ENCODE data around the gene HES5. TPM values are rescaled to one million over a fixed set of nuclear protein-coding genes. Genes with fewer than 3 reads are reported as not detected.

Gene HES5
- total and polyA plus RNA-seq, 2 donors (not counting 1 experiment from before 2014, with no cell fraction given) = not detected

DNA sequence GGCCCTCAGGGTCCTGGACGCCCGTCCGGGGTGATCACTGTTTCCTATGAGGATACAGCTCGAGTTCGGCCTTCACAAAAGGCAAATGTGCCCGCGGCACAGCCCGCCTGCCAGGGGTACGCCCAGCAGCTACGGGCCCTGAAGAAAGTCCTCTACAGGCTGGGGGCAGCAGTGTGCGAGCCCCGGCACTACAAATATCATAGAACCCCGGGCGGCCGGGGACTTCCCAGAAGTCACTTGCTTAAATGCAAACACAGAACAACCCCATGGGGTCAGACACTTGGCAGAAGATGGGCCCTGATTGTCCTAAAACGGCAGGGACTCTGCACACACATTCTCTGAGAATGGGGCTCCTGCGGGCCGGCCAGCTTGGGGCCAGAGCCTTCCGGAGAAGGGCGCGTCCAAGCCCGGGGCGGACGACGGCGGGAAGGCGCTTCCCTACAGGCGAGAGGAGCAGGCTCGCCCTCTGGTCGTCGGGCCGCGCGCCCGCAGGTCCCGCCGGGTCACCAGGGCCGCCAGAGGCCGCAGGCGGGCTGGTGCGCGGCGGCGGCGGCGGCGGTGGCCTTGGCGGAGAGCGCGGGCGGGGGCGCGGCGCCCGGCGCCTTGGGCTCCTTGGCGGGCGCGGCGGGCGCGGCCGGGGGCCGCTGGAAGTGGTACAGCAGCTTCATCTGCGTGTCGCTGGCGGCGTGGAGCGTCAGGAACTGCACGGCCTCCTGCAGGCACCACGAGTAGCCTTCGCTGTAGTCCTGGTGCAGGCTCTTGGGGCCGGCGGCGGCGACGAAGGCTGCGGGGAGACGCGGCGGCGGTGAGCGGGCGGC, 888 bp downstream of the HES5 start:
- TF ChIP-seq EZH2 (IDR thresholded peaks at IDR 0.05; ENCODE audit: low read length, missing control alignments) = no peak
- TF ChIP-seq, protein P1, sequence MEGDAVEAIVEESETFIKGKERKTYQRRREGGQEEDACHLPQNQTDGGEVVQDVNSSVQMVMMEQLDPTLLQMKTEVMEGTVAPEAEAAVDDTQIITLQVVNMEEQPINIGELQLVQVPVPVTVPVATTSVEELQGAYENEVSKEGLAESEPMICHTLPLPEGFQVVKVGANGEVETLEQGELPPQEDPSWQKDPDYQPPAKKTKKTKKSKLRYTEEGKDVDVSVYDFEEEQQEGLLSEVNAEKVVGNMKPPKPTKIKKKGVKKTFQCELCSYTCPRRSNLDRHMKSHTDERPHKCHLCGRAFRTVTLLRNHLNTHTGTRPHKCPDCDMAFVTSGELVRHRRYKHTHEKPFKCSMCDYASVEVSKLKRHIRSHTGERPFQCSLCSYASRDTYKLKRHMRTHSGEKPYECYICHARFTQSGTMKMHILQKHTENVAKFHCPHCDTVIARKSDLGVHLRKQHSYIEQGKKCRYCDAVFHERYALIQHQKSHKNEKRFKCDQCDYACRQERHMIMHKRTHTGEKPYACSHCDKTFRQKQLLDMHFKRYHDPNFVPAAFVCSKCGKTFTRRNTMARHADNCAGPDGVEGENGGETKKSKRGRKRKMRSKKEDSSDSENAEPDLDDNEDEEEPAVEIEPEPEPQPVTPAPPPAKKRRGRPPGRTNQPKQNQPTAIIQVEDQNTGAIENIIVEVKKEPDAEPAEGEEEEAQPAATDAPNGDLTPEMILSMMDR (conservative IDR thresholded peaks at IDR 0.05 in 1 of 2, IDR thresholded peaks at IDR 0.05 in 1 of 2; ENCODE audit: low read depth in 1 of 2, low read length in 2 of 2) = no peak

DNA sequence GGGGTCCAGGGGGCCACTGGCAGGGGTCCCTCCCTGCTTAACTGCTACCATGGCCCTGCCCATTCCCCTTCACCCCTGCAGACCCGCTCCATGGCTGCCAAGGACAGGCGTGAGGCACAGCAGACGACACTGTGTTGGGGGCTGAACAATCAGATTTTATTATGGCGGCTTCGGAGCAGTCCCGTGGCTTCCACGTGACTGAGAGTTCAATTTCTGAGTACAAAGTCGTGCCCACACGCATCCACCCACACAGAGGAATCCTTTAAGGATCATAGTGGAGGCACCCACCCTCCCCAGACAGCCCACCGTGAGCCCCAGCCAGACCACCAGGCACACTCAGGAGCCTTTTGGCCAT, 1.5 kb downstream of the HES5 start:
- peaks cover 2% of the 10 kb centered on the region for H3K36me3 ChIP-seq (ENCODE audit: control insufficient read depth, insufficient read depth, low read length)
- no peak overlapping the region for H3K9ac ChIP-seq (ENCODE audit: insufficient read depth, low read length)
- TF ChIP-seq, protein P1 (conservative IDR thresholded peaks at IDR 0.05 in 1 of 2, IDR thresholded peaks at IDR 0.05 in 1 of 2; ENCODE audit: low read depth in 1 of 2, low read length in 2 of 2) = no peak
- H3K79me2 ChIP-seq (ENCODE audit: control insufficient read depth, insufficient read depth, low read length) = peaks cover 23% of the 10 kb centered on the region
- H3K4me2 ChIP-seq (ENCODE audit: extremely low read depth, insufficient read depth, low read length) = no peak overlapping the region
- H4K20me1 ChIP-seq (ENCODE audit: control insufficient read depth, extremely low read depth, insufficient read depth, low read length) = no peaks in the 10 kb centered on the region
- H2AFZ ChIP-seq (ENCODE audit: low read length) = no peak overlapping the region
- peaks cover 15% of the 10 kb centered on the region for H3K4me1 ChIP-seq (ENCODE audit: control insufficient read depth, extremely low read depth, insufficient read depth, low read length)
- H3K27ac ChIP-seq (ENCODE audit: insufficient read depth, low read length) = no peak overlapping the region
- no peak overlapping the region for H3K4me3 ChIP-seq (replicated peaks in 1 of 4; ENCODE audit: control extremely low read depth in 1 of 4, insufficient read depth in 1 of 4, low read depth in 3 of 4, low read length in 4 of 4)
- no peak for DNase-seq (ENCODE audit: low read depth in 2 of 2)
- no peaks in the 10 kb centered on the region for H3K9me3 ChIP-seq (ENCODE audit: control insufficient read depth, insufficient read depth, low read depth, low read length)
- H3K27me3 ChIP-seq (ENCODE audit: control insufficient read depth, insufficient read depth, low read length) = peaks cover 14% of the 10 kb centered on the region

More for the DNA sequence above, 888 bp downstream of the HES5 start:
- H3K27me3 ChIP-seq (ENCODE audit: control insufficient read depth, insufficient read depth, low read length) = peaks cover 14% of the 10 kb centered on the region
- no peaks in the 10 kb centered on the region for H4K20me1 ChIP-seq (ENCODE audit: control insufficient read depth, extremely low read depth, insufficient read depth, low read length)
- H3K36me3 ChIP-seq (ENCODE audit: control insufficient read depth, insufficient read depth, low read length) = peaks cover 1% of the 10 kb centered on the region
- peaks cover 17% of the 10 kb centered on the region for H3K79me2 ChIP-seq (ENCODE audit: control insufficient read depth, insufficient read depth, low read length)
- no peaks in the 10 kb centered on the region for H3K9me3 ChIP-seq (ENCODE audit: control insufficient read depth, insufficient read depth, low read depth, low read length)
- H3K9ac ChIP-seq (ENCODE audit: insufficient read depth, low read length) = no peak overlapping the region
- no peak overlapping the region for H2AFZ ChIP-seq (ENCODE audit: low read length)
- peaks cover 10% of the 10 kb centered on the region for H3K4me1 ChIP-seq (ENCODE audit: control insufficient read depth, extremely low read depth, insufficient read depth, low read length)
- no peak for DNase-seq (ENCODE audit: low read depth in 2 of 2)
- H3K27ac ChIP-seq (ENCODE audit: insufficient read depth, low read length) = no peak overlapping the region
- H3K4me3 ChIP-seq (replicated peaks in 1 of 4; ENCODE audit: control extremely low read depth in 1 of 4, insufficient read depth in 1 of 4, low read depth in 3 of 4, low read length in 4 of 4) = no peak overlapping the region
- no peak overlapping the region for H3K4me2 ChIP-seq (ENCODE audit: extremely low read depth, insufficient read depth, low read length)

DNA sequence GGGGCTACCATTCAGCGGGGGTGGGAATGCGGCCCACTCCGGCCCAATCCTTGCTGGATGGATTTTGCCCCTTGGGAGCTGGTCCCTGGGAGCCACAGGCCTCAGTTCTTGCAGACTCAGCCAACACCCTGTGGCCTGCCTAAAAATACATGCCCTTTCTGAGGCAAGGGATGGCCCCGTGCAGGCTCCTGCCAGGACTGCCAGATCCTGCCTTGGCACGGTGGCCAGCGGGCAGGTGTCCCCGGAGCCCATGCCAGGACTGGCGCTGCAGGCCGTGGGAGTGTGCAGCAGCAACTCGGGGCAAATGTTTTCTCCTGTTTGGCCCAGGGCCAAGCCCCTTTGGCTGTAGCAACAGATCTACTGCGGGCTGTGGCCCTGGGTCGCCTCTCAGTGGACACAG, 2.0 kb downstream of the HES5 start:
- no peak for TF ChIP-seq EZH2 (IDR thresholded peaks at IDR 0.05; ENCODE audit: low read length, missing control alignments)
- TF ChIP-seq, protein P1 (conservative IDR thresholded peaks at IDR 0.05 in 1 of 2, IDR thresholded peaks at IDR 0.05 in 1 of 2; ENCODE audit: low read depth in 1 of 2, low read length in 2 of 2) = no peak
- H3K27ac ChIP-seq (ENCODE audit: insufficient read depth, low read length) = no peak overlapping the region
- no peaks in the 10 kb centered on the region for H4K20me1 ChIP-seq (ENCODE audit: control insufficient read depth, extremely low read depth, insufficient read depth, low read length)
- H3K4me1 ChIP-seq (ENCODE audit: control insufficient read depth, extremely low read depth, insufficient read depth, low read length) = peaks cover 20% of the 10 kb centered on the region
- no peak overlapping the region for H2AFZ ChIP-seq (ENCODE audit: low read length)
- peaks cover 2% of the 10 kb centered on the region for H3K36me3 ChIP-seq (ENCODE audit: control insufficient read depth, insufficient read depth, low read length)
- no peaks in the 10 kb centered on the region for H3K9me3 ChIP-seq (ENCODE audit: control insufficient read depth, insufficient read depth, low read depth, low read length)
- H3K9ac ChIP-seq (ENCODE audit: insufficient read depth, low read length) = no peak overlapping the region
- H3K27me3 ChIP-seq (ENCODE audit: control insufficient read depth, insufficient read depth, low read length) = peaks cover 10% of the 10 kb centered on the region
- H3K4me3 ChIP-seq (replicated peaks in 1 of 4; ENCODE audit: control extremely low read depth in 1 of 4, insufficient read depth in 1 of 4, low read depth in 3 of 4, low read length in 4 of 4) = no peak overlapping the region
- DNase-seq (ENCODE audit: low read depth in 2 of 2) = no peak
- H3K4me2 ChIP-seq (ENCODE audit: extremely low read depth, insufficient read depth, low read length) = no peak overlapping the region
- H3K79me2 ChIP-seq (ENCODE audit: control insufficient read depth, insufficient read depth, low read length) = peaks cover 29% of the 10 kb centered on the region

Data from fibroblast of lung (primary cell).